MCF 10A (cell line): ENCODE measurements around the gene SERTM1. TPM values are rescaled to one million over a fixed set of nuclear protein-coding genes. Genes with fewer than 3 reads are reported as not detected.
A peak's percentile ranks its signal among the peaks of the same experiment; 100 is the strongest.

Experiments
- BruUV-seq: library from RNA; stranded (reverse); fragments of 400-500 nt; replicated peaks from 2 replicates; lab custom pipeline; 2021; lab: Mats Ljungman, UMichigan
- CTCF ChIA-PET: fragments of 300-600 bp; sonication (Branson Sonifier 250); formaldehyde crosslinking; extraction: SDS; loops from one replicate; lab custom pipeline; 2021; ENCODE audit warnings: antibody characterized with exemption, inconsistent platforms; lab: Yijun Ruan, JAX
- POLR2A ChIA-PET: fragments of 300-600, 350-650 bp; sonication (Branson Sonifier 250); formaldehyde crosslinking; extraction: SDS; loops from one replicate; lab custom pipeline; 2020; ENCODE audit warnings: antibody characterized with exemption, inconsistent platforms; lab: Yijun Ruan, JAX
- DNase-seq: peaks from one replicate; pipeline ENCODE4 v3.0.0-alpha.2; 2018; ENCODE audit not compliant: unreplicated experiment
- H3K27ac Mint-ChIP-seq: one replicate; pipeline ENCODE4 v1.8.0; 2022; ENCODE audit warnings: mild to moderate bottlenecking, low read depth, mixed read lengths; ENCODE audit not compliant: unreplicated experiment
- H3K27me3 Mint-ChIP-seq: one replicate; pipeline ENCODE4 v1.8.0; 2022; ENCODE audit warnings: mixed read lengths; ENCODE audit not compliant: insufficient read depth, unreplicated experiment
- H3K36me3 Mint-ChIP-seq: one replicate; pipeline ENCODE4 v1.8.0; 2022; ENCODE audit warnings: mild to moderate bottlenecking, moderate library complexity, mixed read lengths; ENCODE audit not compliant: insufficient read depth, unreplicated experiment
- H3K4me1 Mint-ChIP-seq: one replicate; pipeline ENCODE4 v1.8.0; 2022; ENCODE audit warnings: mixed read lengths; ENCODE audit not compliant: insufficient read depth, unreplicated experiment
- H3K4me3 Mint-ChIP-seq: one replicate; pipeline ENCODE4 v1.8.0; 2022; ENCODE audit warnings: mild to moderate bottlenecking, moderate library complexity, mixed read lengths; ENCODE audit not compliant: unreplicated experiment
- H3K9me3 Mint-ChIP-seq: one replicate; pipeline ENCODE4 v1.8.0; 2022; ENCODE audit warnings: mixed read lengths; ENCODE audit not compliant: unreplicated experiment
- CTCF ChIP-seq: fragments of 200-600 bp; IDR thresholded peaks from one replicate; pipeline ENCODE4 v1.8.0; 2022; ENCODE audit warnings: antibody characterized with exemption, mild to moderate bottlenecking; ENCODE audit not compliant: unreplicated experiment
- intact Hi-C: fragments of 100-400 bp; cut with micrococcal nuclease; formaldehyde crosslinking; loops from 2 replicates; pipeline ENCODE4 v1.14.1; 2022
- total RNA-seq: library from RNA; stranded (reverse); gene quantifications from 2 replicates; pipeline ENCODE4 v1.2.3, GENCODE V29; 2022

Gene SERTM1
- total RNA-seq, 1 experiment from 2014 or later, result not detected

- no peak for TF ChIP-seq CTCF
- no peak for DNase-seq
- H3K4me1 Mint-ChIP-seq, result no peaks in the 10 kb centered on the region
- H3K36me3 Mint-ChIP-seq, result no peaks in the 10 kb centered on the region
- peaks cover 63% of the 10 kb centered on the region for H3K27me3 Mint-ChIP-seq
- ChIA-PET POLR2A (no interaction called here), CTCF (no interaction called here)
- intact Hi-C loops, result no loop called here
- H3K27ac Mint-ChIP-seq, result no peak overlapping the region
- no TSS peak for BruUV-seq
- no peaks in the 10 kb centered on the region for H3K9me3 Mint-ChIP-seq
- no peak overlapping the region for H3K4me3 Mint-ChIP-seq
Observed at GRCh38 chr13:36715841-36716240, 42.0 kb downstream of the SERTM1 start.

- ChIA-PET POLR2A (no interaction called here), CTCF (interaction anchor here (0.5 to 1.4 kb wide), 4 partner anchors 18 to 986 kb away, joined by 3 to 4 read pairs (median 4); no protein-coding TSS in a partner anchor)
- no peak overlapping the region for H3K4me3 Mint-ChIP-seq
- H3K36me3 Mint-ChIP-seq, result no peaks in the 10 kb centered on the region
- no peak overlapping the region for H3K27ac Mint-ChIP-seq
- H3K9me3 Mint-ChIP-seq, result no peaks in the 10 kb centered on the region
- BruUV-seq, result no TSS peak
- intact Hi-C loops, result no loop called here
- DNase-seq, result no peak
- no peak for TF ChIP-seq CTCF
- H3K27me3 Mint-ChIP-seq, result peaks cover 62% of the 10 kb centered on the region
- no peaks in the 10 kb centered on the region for H3K4me1 Mint-ChIP-seq
Observed at GRCh38 chr13:36717017-36717416, 43.2 kb downstream of the SERTM1 start.

- no peak for TF ChIP-seq CTCF
- no peak overlapping the region for H3K27ac Mint-ChIP-seq
- H3K9me3 Mint-ChIP-seq, result no peaks in the 10 kb centered on the region
- H3K36me3 Mint-ChIP-seq, result no peaks in the 10 kb centered on the region
- H3K27me3 Mint-ChIP-seq, result peaks cover 55% of the 10 kb centered on the region
- H3K4me1 Mint-ChIP-seq, result no peaks in the 10 kb centered on the region
- POLR2A ChIA-PET, result no interaction called here
- no TSS peak for BruUV-seq
- intact Hi-C loops, result no loop called here
- CTCF ChIA-PET, result interaction anchor here (0.6 to 1.4 kb wide), 6 partner anchors 14 to 649 kb away, joined by 3 to 4 read pairs (median 3); no protein-coding TSS in a partner anchor
- DNase-seq, result no peak
- no peak overlapping the region for H3K4me3 Mint-ChIP-seq
Observed at GRCh38 chr13:36717966-36718545, 44.2 kb downstream of the SERTM1 start.

- POLR2A ChIA-PET, result no interaction called here
- no peaks in the 10 kb centered on the region for H3K9me3 Mint-ChIP-seq
- CTCF ChIA-PET, result interaction anchor here (0.6 kb wide), 1 partner anchor 36 kb away, joined by 4 read pairs; no protein-coding TSS in a partner anchor
- no TSS peak for BruUV-seq
- no peaks in the 10 kb centered on the region for H3K4me1 Mint-ChIP-seq
- no peak overlapping the region for H3K27ac Mint-ChIP-seq
- DNase-seq, result peak; percentile 10
- no peak overlapping the region for H3K4me3 Mint-ChIP-seq
- peaks cover 54% of the 10 kb centered on the region for H3K27me3 Mint-ChIP-seq
- intact Hi-C loops, result no loop called here
- no peak for TF ChIP-seq CTCF
- H3K36me3 Mint-ChIP-seq, result no peaks in the 10 kb centered on the region
Observed at GRCh38 chr13:36718686-36719085, 44.9 kb downstream of the SERTM1 start.
